ENCODE data around the gene PANX2.
"Not testable (repeated sequence)": the region's sequence is repeated elsewhere in the genome, so short reads cannot be mapped to it uniquely, and the experiment has no call there.

Gene PANX2

GRCh38 chr22:50170453-50171318, at the start of gene PANX2:
Gene PANX2 (plus strand): TSS chr22:50170731. CDS start chr22:50170731, 0 bp downstream.
- no peak for DNase-seq (ENCODE audit: low read depth in 2 of 3, low spot score in 2 of 3)

- DNase-seq (ENCODE audit: low read depth in 2 of 3, low spot score in 2 of 3), result no peak
These were observed 49.3 kb upstream of the PANX2 start for GRCh38 chr22:50121202-50121740.

GRCh38 chr22:50123119-50123518, 47.4 kb upstream of the PANX2 start:
- no peak for DNase-seq (ENCODE audit: low read depth in 2 of 3, low spot score in 2 of 3)

GRCh38 chr22:50125029-50125428, 45.5 kb upstream of the PANX2 start:
- no peak for DNase-seq (ENCODE audit: low read depth in 2 of 3, low spot score in 2 of 3)

- DNase-seq (ENCODE audit: low read depth in 2 of 3, low spot score in 2 of 3), result no peak
These were observed 41.3 kb upstream of the PANX2 start for GRCh38 chr22:50129121-50129736.

GRCh38 chr22:50131894-50132293, 38.6 kb upstream of the PANX2 start:
- no peak for DNase-seq (ENCODE audit: low read depth in 2 of 3, low spot score in 2 of 3)

- DNase-seq (ENCODE audit: low read depth in 2 of 3, low spot score in 2 of 3), result no peak
These were observed 36.0 kb upstream of the PANX2 start for GRCh38 chr22:50134481-50134880.

- DNase-seq (ENCODE audit: low read depth in 2 of 3, low spot score in 2 of 3), result no peak
These were observed 33.9 kb upstream of the PANX2 start for GRCh38 chr22:50136581-50137015.

- DNase-seq (ENCODE audit: low read depth in 2 of 3, low spot score in 2 of 3), result not testable (repeated sequence)
These were observed 33.3 kb upstream of the PANX2 start for GRCh38 chr22:50137277-50137676.

GRCh38 chr22:50138041-50138440, 32.5 kb upstream of the PANX2 start:
- DNase-seq (ENCODE audit: low read depth in 2 of 3, low spot score in 2 of 3), result no peak

GRCh38 chr22:50138988-50139387, 31.5 kb upstream of the PANX2 start:
- DNase-seq (ENCODE audit: low read depth in 2 of 3, low spot score in 2 of 3), result no peak

- no peak for DNase-seq (ENCODE audit: low read depth in 2 of 3, low spot score in 2 of 3)
These were observed 30.6 kb upstream of the PANX2 start for GRCh38 chr22:50139843-50140415.

- DNase-seq (ENCODE audit: low read depth in 2 of 3, low spot score in 2 of 3), result no peak
These were observed 29.9 kb upstream of the PANX2 start for GRCh38 chr22:50140615-50141014.

- no peak for DNase-seq (ENCODE audit: low read depth in 2 of 3, low spot score in 2 of 3)
These were observed 29.1 kb upstream of the PANX2 start for GRCh38 chr22:50141462-50141861.

- DNase-seq (ENCODE audit: low read depth in 2 of 3, low spot score in 2 of 3), result no peak
These were observed 28.6 kb upstream of the PANX2 start for GRCh38 chr22:50141891-50142363.

GRCh38 chr22:50143096-50143495, 27.4 kb upstream of the PANX2 start:
- DNase-seq (ENCODE audit: low read depth in 2 of 3, low spot score in 2 of 3), result no peak

- no peak for DNase-seq (ENCODE audit: low read depth in 2 of 3, low spot score in 2 of 3)
These were observed 26.4 kb upstream of the PANX2 start for GRCh38 chr22:50144005-50144614.

GRCh38 chr22:50145721-50146438, 24.7 kb upstream of the PANX2 start:
- no peak for DNase-seq (ENCODE audit: low read depth in 2 of 3, low spot score in 2 of 3)

- no peak for DNase-seq (ENCODE audit: low read depth in 2 of 3, low spot score in 2 of 3)
These were observed 23.9 kb upstream of the PANX2 start for GRCh38 chr22:50146439-50147238.

All from activated CD8-positive, alpha-beta memory T cell treated with anti-CD3 and anti-CD28 coated beads for 48 hours (primary cell).